DOHH2 (cell line): Measurements from ENCODE around the gene MEIS2.

Experiments
- H3F3A ChIP-seq: fragments of 200-600 bp; sonication (generic), shearing (Covaris generic); 2 replicates; pipeline ENCODE4 v1.6.0; 2016; ENCODE audit warnings: antibody characterized with exemption, mild to moderate bottlenecking; ENCODE audit not compliant: control insufficient read depth, insufficient read depth
- H3K27ac ChIP-seq: fragments of 200-600 bp; sonication (generic); 2 replicates; pipeline ENCODE4 v1.5.1; 2014; ENCODE audit warnings: low read depth, mild to moderate bottlenecking, low read length, moderate library complexity
- H3K27me3 ChIP-seq: fragments of 200-600 bp; sonication (generic); 2 replicates; pipeline ENCODE4 v1.6.1; 2014; ENCODE audit warnings: mild to moderate bottlenecking, low read length, mixed read lengths; ENCODE audit not compliant: control insufficient read depth
- H3K36me3 ChIP-seq: fragments of 200-600 bp; sonication (generic); 2 replicates; pipeline ENCODE4 v1.6.1; 2014; ENCODE audit warnings: mild to moderate bottlenecking, low read length, moderate library complexity, mixed read lengths; ENCODE audit not compliant: control insufficient read depth
- H3K4me1 ChIP-seq: fragments of 200-600 bp; sonication (generic); 2 replicates; pipeline ENCODE4 v1.6.1; 2014; ENCODE audit warnings: mild to moderate bottlenecking, low read length, mixed read lengths; ENCODE audit not compliant: control insufficient read depth
- H3K4me2 ChIP-seq: fragments of 200-600 bp; sonication (generic); 2 replicates; pipeline ENCODE4 v1.6.0; 2014; ENCODE audit warnings: mild to moderate bottlenecking, low read length, moderate library complexity
- H3K4me3 ChIP-seq: fragments of 200-600 bp; sonication (generic); 2 replicates; pipeline ENCODE4 v1.5.1; 2014; ENCODE audit warnings: mild to moderate bottlenecking, low read length, mixed read lengths
- H3K79me2 ChIP-seq: fragments of 200-600 bp; sonication (generic); 2 replicates; pipeline ENCODE4 v1.6.1; 2014; ENCODE audit warnings: mild to moderate bottlenecking, low read length, mixed read lengths; ENCODE audit not compliant: control insufficient read depth
- H3K9me2 ChIP-seq: fragments of 200-600 bp; sonication (generic); replicated peaks from 2 replicates; pipeline ENCODE4 v1.6.1; 2014; ENCODE audit warnings: mild to moderate bottlenecking, low read length, mixed read lengths; ENCODE audit not compliant: control insufficient read depth
- H3K9me3 ChIP-seq: fragments of 200-600 bp; sonication (generic); 2 replicates; pipeline ENCODE4 v1.6.1; 2014; ENCODE audit warnings: antibody characterized with exemption, low read length, mixed read lengths; ENCODE audit not compliant: control insufficient read depth, insufficient read depth
- H4K20me1 ChIP-seq: fragments of 200-600 bp; sonication (generic); 2 replicates; pipeline ENCODE4 v1.6.0; 2014; ENCODE audit warnings: low read depth, mild to moderate bottlenecking, antibody characterized with exemption, low read length, moderate library complexity; ENCODE audit not compliant: control insufficient read depth, insufficient read depth
- EZH2phosphoT487 ChIP-seq: fragments of 200-600 bp; sonication (generic); IDR thresholded peaks from 2 replicates; pipeline ENCODE4 v1.6.1; 2017; ENCODE audit warnings: borderline replicate concordance, mild to moderate bottlenecking, antibody characterized with exemption, low read length, moderate library complexity, mixed read lengths
- TF ChIP-seq, protein P1 (sequence below): fragments of 200-600 bp; sonication (generic); IDR thresholded peaks from one replicate; pipeline ENCODE4 v1.5.1; 2014; ENCODE audit warnings: antibody characterized with exemption, mild to moderate bottlenecking, low read depth, low read length; ENCODE audit not compliant: poor library complexity, severe bottlenecking

MEIS2 gene

DNA sequence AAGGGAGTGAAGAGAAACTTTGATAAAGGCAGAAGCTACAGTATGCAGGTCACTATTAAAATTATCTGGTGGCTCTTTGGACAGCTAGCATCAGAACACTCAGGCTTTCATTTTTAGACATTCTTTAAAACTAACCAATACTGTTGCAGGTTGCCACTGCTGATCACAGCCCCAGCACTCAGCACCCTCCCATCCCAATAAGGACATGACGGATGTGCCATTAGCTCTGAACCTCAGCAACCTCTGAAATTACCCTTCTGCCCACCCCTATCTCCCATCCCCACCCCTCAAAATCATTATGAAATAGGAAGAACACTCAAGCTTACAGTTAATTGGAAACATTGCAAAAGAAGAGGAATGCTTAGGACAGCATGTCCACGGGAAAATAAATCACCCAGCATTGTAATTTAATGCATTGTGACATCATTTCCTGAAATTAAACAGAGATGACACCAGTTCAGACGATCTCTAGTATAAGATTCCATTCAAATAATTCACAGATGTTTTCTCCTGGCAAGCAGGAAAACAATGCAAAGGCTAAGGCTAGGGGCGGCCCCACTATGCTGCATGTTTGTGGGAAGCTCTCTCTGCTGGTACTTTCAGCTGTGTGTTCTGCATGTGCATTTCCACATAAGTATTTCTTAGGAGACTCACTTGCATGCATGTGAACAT, 71.6 kb downstream of the MEIS2 start:
- Histone ChIP-seq H3K9me2 (no peaks in the 10 kb centered on the region), H3K79me2 (no peaks in the 10 kb centered on the region), H3K27me3 (no peaks in the 10 kb centered on the region), H3K4me3 (no peak overlapping the region), H3K4me2 (no peak overlapping the region), H3F3A (no peaks in the 10 kb centered on the region), H3K9me3 (no peaks in the 10 kb centered on the region), H4K20me1 (no peaks in the 10 kb centered on the region), H3K27ac (no peak overlapping the region), H3K4me1 (no peaks in the 10 kb centered on the region), H3K36me3 (peaks cover 54% of the 10 kb centered on the region)
- TF ChIP-seq, protein P1, sequence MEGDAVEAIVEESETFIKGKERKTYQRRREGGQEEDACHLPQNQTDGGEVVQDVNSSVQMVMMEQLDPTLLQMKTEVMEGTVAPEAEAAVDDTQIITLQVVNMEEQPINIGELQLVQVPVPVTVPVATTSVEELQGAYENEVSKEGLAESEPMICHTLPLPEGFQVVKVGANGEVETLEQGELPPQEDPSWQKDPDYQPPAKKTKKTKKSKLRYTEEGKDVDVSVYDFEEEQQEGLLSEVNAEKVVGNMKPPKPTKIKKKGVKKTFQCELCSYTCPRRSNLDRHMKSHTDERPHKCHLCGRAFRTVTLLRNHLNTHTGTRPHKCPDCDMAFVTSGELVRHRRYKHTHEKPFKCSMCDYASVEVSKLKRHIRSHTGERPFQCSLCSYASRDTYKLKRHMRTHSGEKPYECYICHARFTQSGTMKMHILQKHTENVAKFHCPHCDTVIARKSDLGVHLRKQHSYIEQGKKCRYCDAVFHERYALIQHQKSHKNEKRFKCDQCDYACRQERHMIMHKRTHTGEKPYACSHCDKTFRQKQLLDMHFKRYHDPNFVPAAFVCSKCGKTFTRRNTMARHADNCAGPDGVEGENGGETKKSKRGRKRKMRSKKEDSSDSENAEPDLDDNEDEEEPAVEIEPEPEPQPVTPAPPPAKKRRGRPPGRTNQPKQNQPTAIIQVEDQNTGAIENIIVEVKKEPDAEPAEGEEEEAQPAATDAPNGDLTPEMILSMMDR: no peak
- TF ChIP-seq EZH2phosphoT487: no peak

DNA sequence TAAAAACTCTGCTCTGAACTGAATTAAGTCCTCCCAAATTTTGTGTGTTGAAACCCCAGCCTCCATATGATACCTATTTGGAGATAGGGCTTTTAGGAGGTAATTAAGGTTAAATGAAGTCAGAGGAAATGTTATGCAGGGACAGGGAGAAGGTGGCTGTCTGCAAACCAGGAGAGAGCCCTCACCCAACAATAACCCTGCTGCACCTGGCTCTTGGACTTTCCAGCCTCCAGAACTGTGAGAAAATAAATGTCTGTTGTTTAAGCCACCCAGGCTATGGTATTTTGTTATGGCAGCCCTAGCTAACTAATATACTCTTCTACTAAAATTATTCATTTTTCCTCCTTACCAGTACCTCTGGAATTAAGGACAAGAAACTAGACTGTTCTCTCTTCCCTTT, 79.5 kb downstream of the MEIS2 start:
- no peaks in the 10 kb centered on the region for H3K9me2 ChIP-seq
- no peak overlapping the region for H3K27ac ChIP-seq
- H3K4me1 ChIP-seq: peaks cover 55% of the 10 kb centered on the region
- H3K4me2 ChIP-seq: no peak overlapping the region
- H3K79me2 ChIP-seq: peaks cover 29% of the 10 kb centered on the region
- no peaks in the 10 kb centered on the region for H4K20me1 ChIP-seq
- H3K4me3 ChIP-seq: no peak overlapping the region
- H3K36me3 ChIP-seq: peaks cover 35% of the 10 kb centered on the region
- no peaks in the 10 kb centered on the region for H3K9me3 ChIP-seq
- H3F3A ChIP-seq: peaks cover 16% of the 10 kb centered on the region
- TF ChIP-seq EZH2phosphoT487: no peak
- TF ChIP-seq, protein P1: no peak
- no peaks in the 10 kb centered on the region for H3K27me3 ChIP-seq

GRCh38 chr15:37019479-37020433, 80.6 kb downstream of the MEIS2 start:
- H3K4me2 ChIP-seq: peak overlapping the region; percentile 19
- H4K20me1 ChIP-seq: no peaks in the 10 kb centered on the region
- peaks cover 24% of the 10 kb centered on the region for H3F3A ChIP-seq
- no peak for TF ChIP-seq EZH2phosphoT487
- TF ChIP-seq, protein P1: no peak
- H3K4me1 ChIP-seq: peaks cover 66% of the 10 kb centered on the region
- peaks cover 31% of the 10 kb centered on the region for H3K79me2 ChIP-seq
- H3K9me2 ChIP-seq: no peaks in the 10 kb centered on the region
- no peaks in the 10 kb centered on the region for H3K27me3 ChIP-seq
- H3K4me3 ChIP-seq: 0 out of 2 replicates have a peak overlapping the region, but pooled peaks have one; percentile 3
- H3K36me3 ChIP-seq: peaks cover 30% of the 10 kb centered on the region
- H3K27ac ChIP-seq: no peak overlapping the region
- no peaks in the 10 kb centered on the region for H3K9me3 ChIP-seq
